Panc1 (cell line): ENCODE measurements around the gene SLC22A15.

Experiments used
- POLR2AphosphoS5 ChIP-seq: IDR thresholded peaks from 2 replicates; pipeline ENCODE4 v1.6.1; 2012; ENCODE audit warnings: mild to moderate bottlenecking, low read depth, low read length, moderate library complexity
- SIN3A ChIP-seq: IDR thresholded peaks from 2 replicates; pipeline ENCODE4 v1.6.1; 2012; ENCODE audit warnings: low read depth, mild to moderate bottlenecking, low read length, moderate library complexity, borderline replicate concordance; ENCODE audit not compliant: insufficient read depth
- TCF7L2 ChIP-seq: IDR thresholded peaks from 2 replicates; pipeline ENCODE4 v1.6.1; 2011; ENCODE audit warnings: mild to moderate bottlenecking, low read depth, low read length, inconsistent platforms
- TF ChIP-seq, protein P1 (sequence below): fragments of 450-650 bp; IDR thresholded peaks from 2 replicates; pipeline ENCODE4 v1.5.1; 2017; ENCODE audit warnings: mild to moderate bottlenecking
- TF ChIP-seq, protein P2 (sequence below), 2 experiments: IDR thresholded peaks; 2 replicates each; pipeline ENCODE4 v1.6.1; 2011 to 2012; ENCODE audit warnings: low read depth in 2 of 2, control low read depth in 1 of 2, low read length in 1 of 2, mild to moderate bottlenecking in 1 of 2, moderate library complexity in 1 of 2; ENCODE audit not compliant: insufficient read depth in 1 of 2

DNA sequence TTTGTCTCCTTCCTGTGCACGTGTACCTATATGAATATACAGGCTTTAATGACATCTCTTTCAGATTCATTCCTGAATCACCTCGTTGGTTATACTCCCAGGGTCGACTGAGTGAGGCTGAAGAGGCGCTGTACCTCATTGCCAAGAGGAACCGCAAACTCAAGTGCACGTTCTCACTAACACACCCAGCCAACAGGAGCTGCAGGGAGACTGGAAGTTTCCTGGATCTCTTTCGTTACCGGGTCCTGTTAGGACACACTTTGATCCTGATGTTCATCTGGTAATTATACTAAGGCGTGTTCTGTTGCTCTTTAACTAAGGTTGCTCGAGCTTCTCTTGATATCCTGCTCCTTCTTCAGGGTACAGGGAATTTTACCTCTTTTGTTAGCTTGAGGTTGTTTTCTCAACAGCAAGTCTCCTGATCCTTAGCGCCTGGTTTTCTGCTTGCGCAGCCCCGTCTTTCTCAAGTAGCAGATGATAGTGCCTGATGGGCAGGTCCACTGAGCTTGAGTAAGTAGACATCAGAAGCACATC, 55.1 kb downstream of the SLC22A15 start:
- TF ChIP-seq, protein P1, sequence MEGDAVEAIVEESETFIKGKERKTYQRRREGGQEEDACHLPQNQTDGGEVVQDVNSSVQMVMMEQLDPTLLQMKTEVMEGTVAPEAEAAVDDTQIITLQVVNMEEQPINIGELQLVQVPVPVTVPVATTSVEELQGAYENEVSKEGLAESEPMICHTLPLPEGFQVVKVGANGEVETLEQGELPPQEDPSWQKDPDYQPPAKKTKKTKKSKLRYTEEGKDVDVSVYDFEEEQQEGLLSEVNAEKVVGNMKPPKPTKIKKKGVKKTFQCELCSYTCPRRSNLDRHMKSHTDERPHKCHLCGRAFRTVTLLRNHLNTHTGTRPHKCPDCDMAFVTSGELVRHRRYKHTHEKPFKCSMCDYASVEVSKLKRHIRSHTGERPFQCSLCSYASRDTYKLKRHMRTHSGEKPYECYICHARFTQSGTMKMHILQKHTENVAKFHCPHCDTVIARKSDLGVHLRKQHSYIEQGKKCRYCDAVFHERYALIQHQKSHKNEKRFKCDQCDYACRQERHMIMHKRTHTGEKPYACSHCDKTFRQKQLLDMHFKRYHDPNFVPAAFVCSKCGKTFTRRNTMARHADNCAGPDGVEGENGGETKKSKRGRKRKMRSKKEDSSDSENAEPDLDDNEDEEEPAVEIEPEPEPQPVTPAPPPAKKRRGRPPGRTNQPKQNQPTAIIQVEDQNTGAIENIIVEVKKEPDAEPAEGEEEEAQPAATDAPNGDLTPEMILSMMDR: no peak
- TF ChIP-seq, protein P2, sequence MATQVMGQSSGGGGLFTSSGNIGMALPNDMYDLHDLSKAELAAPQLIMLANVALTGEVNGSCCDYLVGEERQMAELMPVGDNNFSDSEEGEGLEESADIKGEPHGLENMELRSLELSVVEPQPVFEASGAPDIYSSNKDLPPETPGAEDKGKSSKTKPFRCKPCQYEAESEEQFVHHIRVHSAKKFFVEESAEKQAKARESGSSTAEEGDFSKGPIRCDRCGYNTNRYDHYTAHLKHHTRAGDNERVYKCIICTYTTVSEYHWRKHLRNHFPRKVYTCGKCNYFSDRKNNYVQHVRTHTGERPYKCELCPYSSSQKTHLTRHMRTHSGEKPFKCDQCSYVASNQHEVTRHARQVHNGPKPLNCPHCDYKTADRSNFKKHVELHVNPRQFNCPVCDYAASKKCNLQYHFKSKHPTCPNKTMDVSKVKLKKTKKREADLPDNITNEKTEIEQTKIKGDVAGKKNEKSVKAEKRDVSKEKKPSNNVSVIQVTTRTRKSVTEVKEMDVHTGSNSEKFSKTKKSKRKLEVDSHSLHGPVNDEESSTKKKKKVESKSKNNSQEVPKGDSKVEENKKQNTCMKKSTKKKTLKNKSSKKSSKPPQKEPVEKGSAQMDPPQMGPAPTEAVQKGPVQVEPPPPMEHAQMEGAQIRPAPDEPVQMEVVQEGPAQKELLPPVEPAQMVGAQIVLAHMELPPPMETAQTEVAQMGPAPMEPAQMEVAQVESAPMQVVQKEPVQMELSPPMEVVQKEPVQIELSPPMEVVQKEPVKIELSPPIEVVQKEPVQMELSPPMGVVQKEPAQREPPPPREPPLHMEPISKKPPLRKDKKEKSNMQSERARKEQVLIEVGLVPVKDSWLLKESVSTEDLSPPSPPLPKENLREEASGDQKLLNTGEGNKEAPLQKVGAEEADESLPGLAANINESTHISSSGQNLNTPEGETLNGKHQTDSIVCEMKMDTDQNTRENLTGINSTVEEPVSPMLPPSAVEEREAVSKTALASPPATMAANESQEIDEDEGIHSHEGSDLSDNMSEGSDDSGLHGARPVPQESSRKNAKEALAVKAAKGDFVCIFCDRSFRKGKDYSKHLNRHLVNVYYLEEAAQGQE (IDR thresholded peaks at IDR 0.05; ENCODE audit: insufficient read depth in 1 of 2, low read depth in 2 of 2, low read length in 1 of 2): no peak
- TF ChIP-seq POLR2AphosphoS5 (no peak), SIN3A (no peak), TCF7L2 (no peak)
